Putamen (tissue), 1 donor: Measurements from ENCODE around the gene TKTL1.
"Not testable (repeated sequence)": the region's sequence is repeated elsewhere in the genome, so short reads cannot be mapped to it uniquely, and the experiment has no call there.

ENCODE experiments used
- DNase-seq: peaks from one replicate; pipeline ENCODE4 v3.0.0-alpha.2; 2016; ENCODE audit warnings: low spot score

The TKTL1 gene

GRCh38 chrX:154309041-154309775, 13.6 kb downstream of the TKTL1 start:
- no peak for DNase-seq

- DNase-seq, result no peak
Measured at GRCh38 chrX:154310616-154311536, 15.3 kb downstream of the TKTL1 start.

DNA sequence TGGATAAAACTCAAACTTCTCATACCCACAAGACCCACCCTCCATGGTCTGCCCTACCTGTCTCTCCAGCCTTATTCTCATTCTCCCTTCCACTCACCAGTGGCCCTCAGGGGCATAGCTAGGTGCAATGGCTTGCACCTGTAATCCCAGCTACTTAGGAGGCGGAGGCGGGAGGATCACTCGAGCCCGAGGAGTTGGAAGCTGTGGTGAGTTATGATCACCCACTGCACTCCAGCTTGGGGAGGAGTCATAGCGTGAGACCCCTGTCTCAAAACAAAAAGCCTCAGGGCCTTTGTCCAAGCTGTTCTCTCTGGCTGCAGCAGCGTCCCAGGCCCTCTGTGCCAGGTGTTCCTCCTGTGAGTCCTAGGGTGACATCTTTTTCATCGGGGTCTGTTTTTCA, 16.5 kb downstream of the TKTL1 start:
- no peak for DNase-seq

DNA sequence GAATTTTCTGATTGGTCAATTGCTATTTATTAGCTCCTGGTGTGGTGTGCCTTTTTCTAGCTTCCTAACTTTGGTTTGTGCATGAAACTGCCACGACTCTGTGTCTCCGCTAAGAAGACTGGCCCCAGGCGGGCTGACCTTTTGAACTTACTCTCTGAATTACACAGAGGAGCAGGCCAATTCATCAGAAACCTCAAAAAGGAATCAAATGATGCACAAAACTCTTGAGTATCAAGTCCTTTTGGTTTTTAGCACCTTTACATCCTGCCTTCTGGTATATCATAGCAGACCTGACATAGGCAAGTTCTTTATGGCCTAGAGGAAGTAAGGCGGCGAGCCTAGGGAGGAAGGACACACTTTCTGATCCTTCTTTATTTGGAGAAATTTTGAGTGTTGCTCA, 17.6 kb downstream of the TKTL1 start:
- no peak for DNase-seq

- DNase-seq, result no peak
Measured at GRCh38 chrX:154315416-154315815, 19.8 kb downstream of the TKTL1 start.

DNA sequence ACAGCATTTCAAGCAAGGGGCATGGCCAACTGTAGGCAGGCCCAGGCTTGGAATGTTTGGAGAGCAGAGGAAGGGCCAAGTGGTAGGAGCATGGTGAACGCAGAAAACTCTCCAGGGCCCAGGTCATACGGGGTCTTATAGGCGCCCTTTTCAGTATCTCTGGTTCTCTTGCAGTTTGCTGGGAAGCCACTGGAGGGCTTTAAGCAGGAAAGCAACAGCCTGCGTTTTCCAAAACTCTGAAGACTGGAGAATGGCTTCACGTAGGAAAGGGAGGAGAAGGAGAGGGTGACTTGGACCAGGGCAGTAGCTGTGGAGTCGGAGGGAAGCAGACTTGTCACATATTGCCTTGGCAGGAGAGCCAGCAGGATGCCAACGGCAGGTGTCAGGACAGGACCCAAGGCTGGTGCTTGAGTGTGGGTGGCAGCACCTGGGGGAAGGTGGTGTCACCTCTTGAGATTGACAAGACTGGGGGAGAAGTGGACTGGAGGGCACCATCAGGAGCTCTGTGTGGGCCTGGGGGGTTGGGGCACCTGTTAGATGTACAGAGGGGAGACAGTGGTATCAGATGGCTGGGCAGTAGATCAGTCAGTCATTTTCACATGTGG, 21.9 kb downstream of the TKTL1 start:
- no peak for DNase-seq

- no peak for DNase-seq
Measured at GRCh38 chrX:154320406-154320805, 24.8 kb downstream of the TKTL1 start.

DNA sequence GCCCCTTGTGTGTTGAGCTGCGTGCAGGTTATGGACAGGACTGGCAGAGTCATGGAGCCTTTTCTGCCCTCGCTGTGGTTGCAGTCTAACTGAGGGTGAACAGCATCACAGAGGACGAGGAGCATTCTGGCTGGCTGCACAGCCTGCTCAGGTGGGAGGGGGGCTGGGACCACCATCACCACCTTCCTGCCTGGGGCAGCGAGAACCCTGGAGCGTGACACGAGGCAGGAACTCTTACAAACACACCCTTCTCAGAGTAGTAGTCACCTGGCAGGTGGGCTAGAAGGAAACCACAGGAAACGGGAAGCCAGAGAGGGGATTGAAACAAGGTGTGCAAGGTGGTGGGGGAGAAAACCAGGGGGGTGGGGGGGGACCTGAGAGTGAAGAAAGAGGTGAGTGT, 25.6 kb downstream of the TKTL1 start:
- no peak for DNase-seq

- DNase-seq, result no peak
Measured at GRCh38 chrX:154321594-154321993, 26.0 kb downstream of the TKTL1 start.

DNA sequence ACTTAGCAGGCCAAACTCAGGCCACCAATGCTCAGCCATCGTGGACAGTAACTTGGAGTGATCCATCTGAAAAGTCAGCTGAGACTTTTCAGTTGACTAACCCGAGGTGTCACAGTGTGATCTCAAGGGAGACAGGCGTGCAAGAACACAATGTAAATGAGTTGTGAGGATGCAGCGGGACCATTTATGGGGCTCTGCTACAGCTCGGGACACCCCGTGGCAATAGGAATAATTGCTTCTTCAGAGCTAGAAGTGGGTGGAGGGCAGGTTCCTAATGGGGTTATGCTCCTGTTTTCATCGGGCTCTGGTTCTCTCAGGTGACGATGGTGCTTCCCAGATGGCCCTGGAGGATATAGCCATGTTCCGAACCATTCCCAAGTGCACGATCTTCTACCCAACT, 27.3 kb downstream of the TKTL1 start:
- no peak for DNase-seq

GRCh38 chrX:154323537-154323936, 27.9 kb downstream of the TKTL1 start:
- DNase-seq, result no peak

DNA sequence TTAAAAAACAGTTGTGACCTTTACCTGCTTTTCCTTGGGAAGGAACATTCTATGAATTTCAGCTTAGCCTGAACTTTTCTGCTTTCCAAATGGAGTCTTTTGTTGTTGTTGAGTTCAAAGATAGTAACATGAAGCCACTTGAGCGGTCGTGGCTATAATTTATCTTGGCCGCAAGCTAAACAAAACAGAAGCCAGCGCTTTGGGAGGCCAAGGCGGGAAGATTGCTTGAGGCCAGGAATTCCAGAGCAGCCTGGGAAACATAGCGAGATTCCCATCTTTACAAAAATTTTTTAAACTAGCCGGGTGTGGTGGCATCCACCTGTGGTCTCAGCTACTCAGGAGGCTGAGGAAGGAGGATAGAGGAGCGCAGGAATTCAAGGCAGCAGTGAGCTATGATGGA, 29.9 kb downstream of the TKTL1 start:
- DNase-seq, result no peak

- DNase-seq, result no peak
Measured at GRCh38 chrX:154327038-154327820, 31.6 kb downstream of the TKTL1 start.

DNA sequence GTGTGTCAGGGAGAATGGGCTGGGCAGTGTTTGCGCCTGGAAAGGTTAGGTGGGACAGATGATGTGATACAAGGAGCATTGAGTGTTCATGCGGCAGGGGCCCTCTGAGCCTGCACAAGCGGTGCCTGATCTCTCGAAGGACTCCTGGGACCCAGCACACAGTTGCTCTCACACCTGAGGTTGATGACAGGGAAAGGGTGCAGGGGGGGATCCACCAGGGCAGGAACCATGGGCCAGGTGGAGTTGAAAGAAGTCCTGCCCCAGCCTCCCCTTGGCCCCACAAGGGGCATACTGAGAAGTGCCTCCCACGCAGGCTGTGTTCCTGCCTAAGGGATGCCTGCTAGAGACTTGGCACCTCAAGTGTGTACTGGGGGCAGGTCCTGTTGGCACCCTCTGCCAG, 33.1 kb downstream of the TKTL1 start:
- no peak for DNase-seq

DNA sequence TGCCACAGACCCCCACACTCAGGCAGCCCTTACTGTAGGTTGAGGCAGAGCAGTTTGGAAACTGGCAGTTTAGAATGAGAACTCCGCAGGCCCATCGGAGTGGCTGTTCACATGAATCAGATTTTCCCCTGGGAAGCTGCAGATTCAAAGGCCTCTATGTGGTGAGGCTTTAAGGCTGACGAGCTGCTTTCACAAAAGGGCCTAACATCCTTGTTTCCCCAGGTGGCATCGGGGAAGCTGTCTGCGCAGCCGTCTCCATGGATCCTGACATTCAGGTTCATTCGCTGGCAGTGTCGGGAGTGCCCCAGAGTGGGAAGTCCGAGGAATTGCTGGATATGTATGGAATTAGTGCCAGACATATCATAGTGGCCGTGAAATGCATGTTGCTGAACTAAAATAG, 33.7 kb downstream of the TKTL1 start:
- DNase-seq, result no peak

GRCh38 chrX:154332561-154332960, 37.0 kb downstream of the TKTL1 start:
- no peak for DNase-seq

GRCh38 chrX:154333116-154333515, 37.5 kb downstream of the TKTL1 start:
- DNase-seq, result no peak

DNA sequence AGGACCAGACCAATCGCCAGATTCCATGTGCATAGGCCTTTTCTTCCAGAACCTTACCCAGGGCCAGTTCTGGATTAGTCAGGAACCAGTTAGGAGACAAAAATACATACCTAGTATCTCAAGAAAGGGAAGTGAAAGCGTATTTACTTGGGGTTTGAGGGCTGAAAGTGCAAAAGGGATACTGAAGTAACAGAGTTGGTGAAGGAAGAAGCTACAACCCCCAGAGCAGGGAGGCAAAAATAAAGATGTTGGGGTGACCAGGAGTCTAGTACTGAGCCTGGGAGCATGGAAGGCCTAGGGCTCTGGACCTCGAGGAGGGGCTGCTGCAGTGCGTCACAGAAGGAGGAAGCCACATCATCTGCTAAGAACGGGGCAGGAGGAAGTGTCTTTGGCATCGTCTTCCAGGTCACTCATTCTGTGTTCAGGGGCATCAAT, 38.3 kb downstream of the TKTL1 start:
- DNase-seq, result no peak

GRCh38 chrX:154334496-154334895, 38.9 kb downstream of the TKTL1 start:
- no peak for DNase-seq

GRCh38 chrX:154341399-154342298, 46.1 kb downstream of the TKTL1 start:
- DNase-seq, result not testable (repeated sequence)

- DNase-seq, result not testable (repeated sequence)
Measured at GRCh38 chrX:154343063-154343462, 47.5 kb downstream of the TKTL1 start.
